GM19397 (cell line): ENCODE data around the gene CHST11.
"Not testable (repeated sequence)": the region's sequence is repeated elsewhere in the genome, so short reads cannot be mapped to it uniquely, and the experiment has no call there.

Source experiments
- ATAC-seq: cut with Tn5 transposase; IDR thresholded peaks from one replicate; pipeline ENCODE4 v1.9.1; 2021; ENCODE audit warnings: mild to moderate bottlenecking, moderate library complexity; ENCODE audit not compliant: unreplicated experiment

CHST11 gene

DNA sequence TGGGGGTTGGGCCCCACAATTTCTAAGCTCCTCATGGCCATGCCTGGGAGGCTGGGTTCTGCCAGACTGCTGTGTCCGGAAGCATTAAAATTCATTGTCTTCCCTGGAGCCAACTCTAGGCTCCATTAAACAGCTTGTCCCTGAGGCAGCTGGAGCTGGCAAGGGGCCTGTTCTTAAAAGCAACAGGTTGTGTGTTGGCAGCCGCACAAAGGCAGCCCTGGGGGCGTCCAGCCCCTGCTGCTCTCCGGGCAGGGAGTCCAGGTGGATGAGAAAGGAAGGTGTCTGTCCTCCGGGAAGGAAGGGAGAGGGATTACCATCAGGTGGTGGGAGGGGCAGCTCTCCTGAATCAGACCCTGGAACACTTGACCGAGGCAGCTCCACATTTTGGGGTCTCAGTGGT lies 98.9 kb downstream of the CHST11 start:
- no peak for ATAC-seq

DNA sequence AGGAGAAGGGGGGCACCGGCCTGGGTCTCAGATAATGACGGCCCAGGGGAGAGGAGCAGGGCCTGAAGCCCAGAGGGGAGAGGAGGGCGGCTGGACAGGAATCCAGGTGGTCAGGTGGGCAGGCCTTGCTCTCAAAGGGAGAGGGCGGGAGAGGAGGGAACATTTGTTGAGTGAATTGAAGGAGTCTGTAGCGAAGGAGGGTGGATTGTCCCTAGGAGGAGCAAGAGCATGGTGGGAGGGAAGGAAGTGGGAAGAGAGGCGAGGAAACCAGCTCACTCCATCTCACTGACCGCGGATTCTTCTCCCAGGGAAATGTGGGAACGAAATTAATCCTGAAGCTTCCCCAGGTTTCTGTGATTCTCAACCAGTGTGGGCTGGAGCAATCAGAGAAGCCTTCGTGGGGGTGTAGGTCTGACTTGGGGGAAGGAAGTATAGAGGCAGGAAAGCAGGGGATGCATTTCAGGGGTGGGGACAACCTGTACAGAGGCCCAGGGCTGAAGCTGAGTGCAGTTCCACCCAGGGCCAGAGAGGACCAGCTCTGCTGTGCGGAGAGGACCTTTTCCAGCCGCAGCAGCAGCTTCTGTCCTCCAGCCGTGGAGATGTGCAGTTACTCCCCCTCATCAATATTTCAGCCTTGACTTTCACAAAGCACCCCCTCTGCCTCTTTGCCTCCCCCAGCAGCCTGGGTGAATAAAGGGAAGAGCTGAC lies 100.9 kb downstream of the CHST11 start:
- ATAC-seq: no peak

DNA sequence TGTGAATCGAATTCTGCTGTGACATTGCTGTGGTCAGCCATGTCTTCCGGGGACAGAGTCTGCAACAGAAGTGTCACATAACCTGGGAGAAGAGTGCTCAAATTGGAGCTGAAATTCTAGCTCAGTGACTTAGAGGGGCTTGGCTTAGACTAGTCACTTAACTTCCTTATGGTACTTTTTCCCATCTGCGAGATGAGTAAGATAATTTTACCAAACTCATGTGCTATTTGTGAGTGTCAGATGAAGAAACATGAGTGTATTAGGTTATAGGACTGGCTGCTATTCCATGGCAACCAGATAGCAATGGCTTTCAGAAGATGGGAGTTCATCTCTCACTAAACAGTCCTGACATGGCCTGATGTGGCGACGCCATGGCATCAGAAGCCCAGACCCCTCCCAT lies 104.1 kb downstream of the CHST11 start:
- no peak for ATAC-seq

DNA sequence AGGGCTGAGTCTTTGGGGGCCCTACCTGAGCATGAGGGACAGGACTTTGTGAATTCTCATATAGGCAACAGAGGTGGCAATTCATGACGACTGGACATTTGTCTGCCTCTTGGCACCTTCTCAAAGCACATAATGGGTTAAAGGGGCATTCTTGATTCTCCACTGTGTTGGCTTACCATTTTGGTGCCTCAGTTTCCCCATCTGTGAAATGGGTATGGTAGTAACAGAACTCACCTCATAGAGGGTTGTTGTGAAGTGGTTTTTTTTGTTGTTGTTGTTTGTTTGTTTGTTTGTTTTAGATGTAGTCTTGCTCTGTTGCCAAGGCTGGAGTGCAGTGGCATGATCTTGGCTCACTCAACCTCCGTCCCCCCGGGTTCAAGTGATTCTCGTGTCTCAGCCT lies 106.0 kb downstream of the CHST11 start:
- no peak for ATAC-seq

DNA sequence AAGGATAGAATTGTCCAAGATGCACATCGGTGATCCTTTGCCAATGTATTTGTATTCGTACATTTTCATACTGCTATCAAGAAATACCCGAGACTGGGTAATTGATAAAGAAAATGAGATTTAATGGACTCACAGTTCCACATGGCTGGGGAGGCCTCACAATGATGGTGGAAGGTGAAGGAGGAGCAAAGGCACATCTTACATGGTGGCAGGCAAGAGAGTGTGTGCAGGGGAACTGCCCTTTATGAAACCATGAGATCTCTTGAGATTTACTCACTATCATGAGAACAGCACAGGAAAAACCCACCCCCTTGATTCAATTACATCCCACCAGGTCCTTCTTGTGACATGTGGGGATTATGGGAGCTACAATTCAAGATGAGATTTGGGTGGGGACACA lies 107.9 kb downstream of the CHST11 start:
- ATAC-seq: not testable (repeated sequence)

DNA sequence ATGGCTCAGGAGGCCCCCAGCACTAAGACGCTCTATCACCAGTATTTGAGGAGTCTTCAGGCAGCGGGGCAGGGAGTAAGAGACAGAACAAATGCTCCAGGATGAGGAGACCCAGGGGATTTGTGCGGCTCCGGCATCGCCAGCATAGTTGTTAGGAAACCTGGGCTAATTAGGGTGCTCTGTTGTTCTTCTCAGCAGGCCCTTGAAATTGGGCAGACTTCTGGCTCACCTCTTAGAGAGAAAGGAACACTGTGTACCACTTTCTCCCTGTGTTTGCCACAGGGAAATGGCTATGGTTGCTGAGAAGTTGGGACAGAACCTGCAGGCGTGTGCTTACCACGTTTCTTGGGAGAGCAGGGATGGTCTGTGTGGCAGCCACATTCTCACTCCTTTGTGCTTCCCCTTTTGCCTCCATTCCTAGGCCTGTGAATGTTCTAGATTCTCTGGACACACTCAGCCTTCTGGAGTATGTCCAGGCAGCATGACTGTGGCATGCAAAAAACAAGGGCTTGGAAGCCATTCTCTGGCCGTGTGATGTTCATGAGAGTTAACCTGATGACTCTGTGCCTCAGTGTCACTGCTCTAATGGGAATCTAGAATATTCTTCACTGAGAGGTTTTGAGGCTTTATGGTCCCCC lies 109.0 kb downstream of the CHST11 start:
- no peak for ATAC-seq

DNA sequence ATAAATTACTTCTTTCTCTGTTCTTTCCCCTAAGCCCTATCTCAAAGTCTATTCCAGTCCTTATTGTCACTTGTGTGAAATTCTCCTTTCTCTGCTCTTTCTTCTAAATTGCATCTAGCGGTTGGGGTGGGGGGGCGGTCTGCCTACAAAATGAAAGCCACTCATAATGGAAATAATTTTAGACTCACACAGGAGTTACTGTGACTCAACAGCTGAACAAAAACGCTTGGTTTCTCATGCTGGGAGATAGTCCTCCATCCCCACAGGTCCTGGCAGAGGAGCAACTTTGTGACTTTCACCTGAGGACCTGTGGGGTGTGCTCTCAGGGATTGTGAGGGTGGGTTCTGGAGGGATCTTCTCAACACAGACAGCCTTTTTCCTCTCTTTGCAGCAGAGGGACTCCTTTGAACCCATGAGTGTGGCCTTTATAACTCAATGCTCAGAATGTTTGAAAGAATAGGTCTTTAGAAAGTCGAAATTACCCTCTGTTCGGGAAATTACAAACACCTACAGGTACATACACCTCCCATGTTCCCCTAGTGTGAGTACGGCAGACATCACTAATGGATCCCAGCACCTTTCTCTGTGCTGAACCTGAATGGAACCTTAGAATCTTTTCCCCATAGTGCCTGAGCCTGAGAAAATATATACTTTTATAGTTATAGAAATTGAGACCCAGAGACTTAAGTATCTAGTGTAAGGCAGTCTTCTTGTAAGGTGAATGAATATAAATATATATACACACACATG lies 109.7 kb downstream of the CHST11 start:
- ATAC-seq: no peak

DNA sequence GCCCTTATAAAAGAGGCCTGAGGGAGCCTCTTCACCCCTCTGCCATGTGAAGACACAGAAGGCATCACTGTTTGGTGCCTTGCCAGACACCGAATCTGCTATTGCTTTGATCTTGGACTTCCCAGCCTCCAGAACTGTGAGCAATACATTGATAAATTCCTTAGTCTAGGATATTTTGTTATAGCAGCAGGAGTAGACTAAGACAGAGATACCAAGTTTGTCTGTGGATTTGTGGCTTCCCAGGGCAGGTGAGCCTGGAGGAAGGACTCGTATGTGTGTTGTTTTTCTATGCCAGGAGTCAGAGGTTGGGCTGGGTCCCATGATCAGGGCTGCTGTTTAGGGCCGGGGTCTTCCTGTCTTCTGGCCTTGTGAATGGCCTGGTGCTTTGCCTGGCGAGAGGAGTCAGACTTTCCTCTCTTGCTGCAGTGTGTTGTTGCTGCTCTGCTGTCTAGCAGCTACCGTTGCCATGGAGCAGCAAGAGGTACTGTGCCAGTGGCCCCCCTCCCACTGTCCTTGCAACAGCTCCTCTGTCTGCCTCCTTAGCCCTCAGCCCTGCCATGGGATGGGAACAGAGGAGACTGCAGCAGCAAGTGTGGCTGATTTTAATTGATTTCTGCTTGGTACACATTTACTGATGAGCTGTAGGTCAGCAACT lies 111.2 kb downstream of the CHST11 start:
- no peak for ATAC-seq

DNA sequence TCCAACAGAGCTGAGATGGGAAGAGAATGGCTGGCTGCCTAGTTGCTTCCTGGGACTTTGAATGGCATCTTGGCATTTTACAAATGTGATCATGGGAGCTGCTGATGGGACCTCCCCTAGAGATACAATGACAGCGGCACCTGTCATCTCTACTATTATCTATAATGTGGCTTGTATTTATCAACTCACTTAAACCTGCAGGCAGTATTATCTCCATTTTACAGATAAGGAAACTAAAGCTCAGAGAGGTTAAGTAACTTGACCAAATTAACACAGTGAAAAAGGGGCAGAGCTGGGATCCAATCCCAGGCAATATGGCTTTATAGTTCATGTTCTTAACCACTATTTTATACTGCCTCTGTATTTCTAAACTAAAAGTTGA lies 111.7 kb downstream of the CHST11 start:
- no peak for ATAC-seq

DNA sequence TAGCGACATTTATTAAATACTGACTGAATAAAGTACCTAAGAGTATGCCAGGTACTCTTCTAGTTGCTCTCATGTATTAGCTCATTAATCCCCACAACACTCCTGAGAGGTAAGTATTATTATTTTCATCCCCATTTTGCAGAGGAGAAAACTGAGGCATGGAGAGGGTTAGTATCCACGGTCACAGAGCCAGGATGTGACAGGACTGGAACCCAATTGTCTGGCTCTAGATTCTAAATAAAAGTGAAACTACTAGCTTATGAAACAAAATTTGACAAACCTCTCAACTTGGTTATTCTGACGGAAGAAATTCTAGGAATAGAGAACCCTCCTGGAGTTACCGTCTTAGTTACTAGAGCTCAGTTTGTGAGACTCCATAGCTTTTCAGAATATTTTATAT lies 112.2 kb downstream of the CHST11 start:
- ATAC-seq: no peak

DNA sequence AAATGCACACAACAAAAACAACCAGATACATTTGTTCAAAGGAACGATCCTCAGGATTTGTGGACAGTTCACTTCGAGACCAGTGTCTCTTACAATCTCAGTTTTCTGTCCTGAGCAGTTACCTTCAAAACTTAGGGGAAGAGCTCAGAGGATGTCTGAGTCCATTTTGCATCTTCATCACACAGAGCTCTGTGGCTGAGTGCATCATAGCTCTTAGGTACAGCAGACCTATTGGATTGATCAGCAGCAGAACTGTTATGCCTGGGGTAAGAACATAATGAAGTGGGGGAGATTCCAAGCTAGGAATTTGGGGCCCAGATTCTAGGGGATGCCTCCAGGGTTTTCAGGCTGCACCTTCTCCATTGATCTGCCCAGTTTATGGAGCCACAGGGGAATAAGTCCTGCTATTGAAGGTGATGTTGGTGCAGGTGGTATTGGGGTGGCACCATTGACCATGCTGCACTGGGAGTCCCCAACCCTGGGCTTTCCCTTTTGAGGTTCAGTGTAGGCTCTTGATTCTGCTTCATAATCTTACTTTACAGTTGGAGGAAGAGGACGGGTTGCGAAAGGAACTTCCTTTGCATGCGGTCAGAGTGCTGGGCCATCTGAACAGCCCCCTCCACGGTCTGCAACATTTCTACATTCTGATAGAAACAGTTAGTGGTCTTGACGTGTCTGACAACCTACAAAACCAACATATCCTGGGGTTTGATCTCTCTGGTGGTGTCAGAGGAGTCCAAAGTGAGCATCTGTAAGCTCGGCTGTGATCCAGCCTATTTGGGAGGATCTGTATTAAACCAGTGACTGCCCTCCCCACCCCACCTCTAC lies 112.8 kb downstream of the CHST11 start:
- peak; percentile 79 for ATAC-seq

DNA sequence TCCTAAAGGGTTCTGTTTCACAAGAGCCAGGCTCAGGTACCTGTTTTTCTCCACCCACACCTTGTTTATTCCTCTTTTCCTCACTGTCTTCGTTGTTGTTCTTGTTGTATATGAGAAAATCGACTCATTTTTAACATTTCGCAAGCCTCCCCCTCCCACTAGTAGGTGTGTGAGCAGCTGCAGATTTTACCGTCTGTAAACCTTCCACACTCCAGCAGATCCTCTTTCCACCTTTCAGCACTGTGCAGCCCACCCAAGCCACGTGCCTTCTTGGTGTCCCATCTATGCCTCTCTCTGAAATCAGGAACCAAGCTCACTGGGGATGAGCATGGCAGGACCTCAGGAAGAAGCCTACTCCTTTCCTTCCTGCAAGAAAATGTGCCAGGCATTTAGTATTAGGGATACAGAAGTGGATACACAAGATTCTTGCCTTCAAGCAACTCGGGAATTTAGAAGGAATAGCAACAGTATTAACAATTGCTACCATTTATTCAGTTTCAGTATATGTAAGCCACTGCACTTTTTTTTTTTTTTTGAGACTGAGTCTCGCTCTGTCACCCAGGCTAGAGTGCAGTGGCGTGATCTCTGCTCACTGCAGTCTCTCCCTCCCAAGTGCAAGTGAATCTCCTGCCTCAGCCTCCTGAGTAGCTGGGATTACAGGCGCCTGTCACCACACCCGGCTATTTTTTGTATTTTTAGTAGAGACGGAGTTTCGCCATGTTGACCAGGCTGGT lies 113.6 kb downstream of the CHST11 start:
- peak; percentile 16 for ATAC-seq

DNA sequence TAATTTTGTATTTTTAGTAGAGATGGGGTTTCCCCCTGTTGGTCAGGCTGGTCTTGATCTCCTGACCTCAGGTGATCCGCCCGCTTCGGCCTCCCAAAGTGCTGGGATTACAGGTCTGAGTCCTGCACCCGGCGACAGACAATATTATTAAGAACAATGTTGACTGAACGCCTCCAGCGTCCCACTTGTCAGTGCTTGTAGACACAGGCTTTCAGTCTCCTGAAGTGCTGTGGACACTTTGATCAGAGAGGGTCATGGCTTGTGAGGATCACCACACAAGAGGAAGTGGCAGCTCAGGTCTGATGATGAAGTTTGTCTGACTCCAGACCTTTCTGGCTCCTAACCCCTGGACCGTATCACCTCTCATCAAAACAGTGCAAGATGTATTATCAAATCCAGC lies 114.6 kb downstream of the CHST11 start:
- ATAC-seq: no peak

DNA sequence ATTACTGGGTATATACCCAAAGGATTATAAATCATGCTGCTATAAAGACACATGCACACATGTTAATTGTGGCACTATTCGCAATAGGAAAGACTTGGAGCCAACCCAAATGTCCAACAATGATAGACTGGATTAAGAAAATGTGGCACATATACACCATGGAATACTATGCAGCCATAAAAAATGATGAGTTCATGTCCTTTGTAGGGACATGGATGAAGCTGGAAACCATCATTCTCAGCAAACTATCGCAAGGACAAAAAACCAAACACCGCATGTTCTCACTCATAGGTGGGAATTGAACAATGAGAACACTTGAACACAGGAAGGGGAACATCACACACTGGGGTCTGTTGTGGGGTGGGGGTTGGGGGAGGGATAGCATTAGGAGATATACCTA lies 117.6 kb downstream of the CHST11 start:
- not testable (repeated sequence) for ATAC-seq

DNA sequence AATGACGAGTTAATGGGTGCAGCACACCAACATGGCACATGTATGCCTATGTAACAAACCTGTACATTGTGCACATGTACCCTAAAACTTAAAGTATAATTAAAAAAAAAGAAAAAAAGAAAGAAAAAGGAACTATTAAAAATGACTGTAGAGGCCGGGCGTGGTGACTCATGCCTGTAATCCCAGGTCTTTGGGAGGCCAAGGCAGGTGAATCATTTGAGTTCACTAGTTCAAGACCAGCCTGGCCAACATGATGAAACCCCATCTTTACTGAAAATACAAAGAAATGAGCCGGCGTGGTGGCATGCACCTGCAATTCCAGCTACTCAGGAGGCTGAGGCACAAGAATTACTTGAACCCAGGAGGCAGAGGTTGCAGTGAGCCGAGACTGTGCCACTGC lies 118.0 kb downstream of the CHST11 start:
- ATAC-seq: not testable (repeated sequence)

DNA sequence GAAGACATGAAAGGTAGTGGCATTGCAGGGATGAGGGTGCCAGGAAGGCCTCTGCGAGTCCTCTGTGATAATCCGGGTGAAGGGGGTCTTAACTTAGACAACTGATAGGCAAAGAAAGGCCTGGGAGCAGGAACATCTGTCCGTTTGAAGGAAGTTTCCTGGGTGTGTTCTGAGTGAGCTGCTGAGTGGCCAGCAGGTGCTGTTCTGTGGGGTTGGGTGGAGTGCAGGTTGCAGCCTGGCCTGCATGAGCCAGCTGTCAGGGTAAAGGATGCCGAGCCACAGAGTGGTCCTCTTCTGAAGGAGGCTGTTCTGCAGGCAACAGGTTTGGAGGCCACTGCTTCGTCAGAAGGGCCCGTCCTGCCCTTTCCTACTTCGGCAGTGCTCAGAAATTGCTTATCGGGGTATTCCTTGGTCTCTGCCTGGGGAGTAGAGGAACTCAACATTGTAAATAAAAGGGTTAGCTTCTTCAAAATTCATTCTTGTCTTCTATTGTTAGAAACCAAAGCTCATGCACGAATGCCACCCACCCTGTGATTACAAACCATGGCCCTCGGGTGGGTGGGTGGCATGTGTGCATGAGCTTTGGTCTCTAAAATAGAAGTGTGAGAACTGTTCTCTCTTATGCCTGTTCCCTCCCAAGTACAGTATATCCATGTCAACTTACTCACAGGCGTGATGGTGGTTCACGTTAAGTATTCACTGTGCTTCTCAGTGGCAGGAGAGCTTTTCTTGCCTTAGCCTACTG lies 118.9 kb downstream of the CHST11 start:
- ATAC-seq: no peak

DNA sequence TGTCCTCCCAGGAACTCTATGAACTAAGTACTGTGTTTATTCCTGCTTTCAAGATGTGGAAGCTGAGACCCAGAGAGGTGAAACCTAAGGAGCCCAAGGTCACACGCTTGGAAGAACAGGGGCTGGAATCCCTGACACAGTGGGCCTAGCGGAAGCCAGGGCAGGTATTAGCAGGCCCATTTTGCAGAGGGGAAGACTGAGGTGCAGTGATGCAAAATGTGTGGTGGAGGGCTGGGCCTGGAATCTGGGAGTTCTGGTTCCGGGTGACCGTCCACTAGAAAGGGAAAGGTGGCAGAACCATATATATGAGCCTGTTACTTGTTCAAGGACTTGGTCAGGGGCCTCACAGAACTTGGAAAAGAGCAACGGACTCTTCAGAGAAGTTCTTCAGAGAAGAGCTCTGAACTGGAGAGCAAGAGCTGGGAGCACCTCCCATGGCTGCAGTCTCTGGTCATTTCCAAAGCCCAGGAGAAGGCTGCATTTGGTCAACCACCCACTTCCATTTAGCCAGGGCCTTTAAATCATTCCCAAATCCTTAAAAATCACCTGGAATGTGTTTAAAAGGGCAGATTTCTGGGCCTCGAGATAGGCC lies 119.5 kb downstream of the CHST11 start:
- ATAC-seq: no peak

DNA sequence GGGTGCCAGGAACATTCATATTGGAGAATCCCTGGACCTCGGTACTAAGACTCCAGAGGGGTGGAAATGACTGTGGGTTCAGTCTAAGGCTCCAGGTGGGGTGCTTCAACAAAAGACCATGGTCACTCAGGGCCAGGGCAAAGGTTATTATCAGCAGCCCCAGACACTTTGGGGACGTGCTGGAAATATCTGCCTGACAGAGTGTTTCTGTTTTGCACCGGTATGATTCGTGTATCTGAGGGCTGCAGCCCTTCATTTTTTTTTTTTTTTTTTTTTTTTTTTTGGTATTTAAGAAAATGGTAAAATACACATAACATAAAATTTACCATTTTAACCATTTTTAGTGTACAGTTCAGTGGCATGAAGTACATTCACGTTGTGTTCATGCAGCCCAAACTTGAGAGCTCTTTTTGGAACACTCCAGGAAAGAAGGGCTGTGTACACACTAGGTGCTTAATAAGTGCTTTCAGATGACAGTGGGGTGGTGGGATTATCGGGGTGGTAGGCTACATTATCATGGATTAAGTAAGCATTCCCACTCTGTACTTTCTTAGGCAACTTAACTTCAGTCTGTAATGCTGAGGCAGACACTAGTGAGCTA lies 120.3 kb downstream of the CHST11 start:
- no peak for ATAC-seq

DNA sequence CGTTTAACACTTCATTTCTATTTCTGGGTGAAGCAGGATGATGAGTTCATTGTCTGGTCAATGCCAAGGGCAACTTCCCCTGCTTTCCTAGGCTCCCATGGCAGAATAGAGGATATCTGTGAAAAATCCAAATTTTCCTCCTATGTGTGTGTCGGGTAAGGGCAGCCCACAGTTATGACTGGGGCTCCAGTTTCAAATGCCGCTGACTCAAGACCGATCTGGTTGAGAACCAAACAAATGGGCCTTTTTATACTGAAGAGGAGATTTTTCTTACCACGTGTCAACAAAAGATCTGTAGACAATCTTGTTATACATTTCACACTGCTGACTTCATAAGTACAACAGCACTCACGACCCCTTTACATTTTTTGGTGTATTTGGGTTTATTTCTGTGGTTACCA lies 120.8 kb downstream of the CHST11 start:
- ATAC-seq: no peak
